HPDE6-E6E7 (cell line): Measurements from ENCODE around the gene GPR137C.

Experiments used
- DNase-seq: peaks from one replicate; pipeline ENCODE4 v3.0.0; 2011; ENCODE audit warnings: missing footprints; ENCODE audit errors: extremely low spot score

GPR137C gene, protein sequence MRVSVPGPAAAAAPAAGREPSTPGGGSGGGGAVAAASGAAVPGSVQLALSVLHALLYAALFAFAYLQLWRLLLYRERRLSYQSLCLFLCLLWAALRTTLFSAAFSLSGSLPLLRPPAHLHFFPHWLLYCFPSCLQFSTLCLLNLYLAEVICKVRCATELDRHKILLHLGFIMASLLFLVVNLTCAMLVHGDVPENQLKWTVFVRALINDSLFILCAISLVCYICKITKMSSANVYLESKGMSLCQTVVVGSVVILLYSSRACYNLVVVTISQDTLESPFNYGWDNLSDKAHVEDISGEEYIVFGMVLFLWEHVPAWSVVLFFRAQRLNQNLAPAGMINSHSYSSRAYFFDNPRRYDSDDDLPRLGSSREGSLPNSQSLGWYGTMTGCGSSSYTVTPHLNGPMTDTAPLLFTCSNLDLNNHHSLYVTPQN

DNA sequence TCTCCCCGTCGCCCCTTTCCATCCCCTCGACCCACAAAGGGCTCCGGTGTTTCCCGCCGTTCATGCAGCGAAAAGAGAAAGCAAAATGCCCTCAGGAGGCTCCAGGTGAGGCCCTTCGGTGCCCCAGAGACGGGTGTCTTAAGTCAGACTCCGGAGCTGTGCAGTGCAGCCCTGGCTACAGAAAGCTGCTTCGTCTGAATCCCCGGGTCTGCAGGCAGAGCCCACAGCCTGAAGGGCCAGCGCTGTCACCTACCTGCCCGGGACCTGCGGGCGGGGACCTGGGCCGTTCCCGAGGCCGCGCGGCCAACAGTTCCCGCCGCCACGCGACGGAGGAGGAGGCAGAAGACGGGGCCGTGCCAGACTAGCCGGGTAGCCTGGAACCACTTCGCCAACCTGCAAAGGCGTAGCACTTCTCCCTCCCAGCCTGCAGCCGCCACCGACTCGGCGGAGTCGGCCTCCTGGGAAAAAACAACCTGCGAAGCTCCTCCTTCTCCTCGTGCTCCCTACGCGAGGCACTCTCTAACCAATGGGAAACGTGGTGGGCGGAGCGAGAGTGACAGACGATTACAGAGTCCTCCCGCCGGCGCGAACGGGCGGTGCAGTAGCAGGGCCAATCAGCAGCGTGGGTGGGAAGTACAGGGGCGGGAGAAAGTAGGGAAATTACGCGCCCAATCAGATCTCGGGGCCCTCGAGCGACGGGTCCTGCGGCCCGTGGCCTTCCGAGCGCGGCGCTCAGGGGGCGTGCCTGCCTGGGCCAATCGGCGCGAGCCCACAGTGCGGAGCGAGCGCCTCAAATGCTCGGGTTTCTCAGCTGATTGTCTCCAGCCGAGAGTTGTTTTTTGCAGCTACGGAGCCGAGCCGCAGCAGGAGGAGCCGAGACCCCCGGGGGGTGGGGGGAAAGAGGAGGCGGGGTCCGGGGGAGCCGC is at the start of gene GPR137C, which contains the start of gene TXNDC16:
Gene GPR137C (plus strand): TSS at position 774 of the 926 bp plus-strand sequence. CDS start 312 bp downstream, outside the sequence.
Gene TXNDC16 (minus strand): TSS at position 443 of the 926 bp plus-strand sequence. CDS start 8,948 bp downstream, outside the sequence.
- peak; percentile 97 for DNase-seq

DNA sequence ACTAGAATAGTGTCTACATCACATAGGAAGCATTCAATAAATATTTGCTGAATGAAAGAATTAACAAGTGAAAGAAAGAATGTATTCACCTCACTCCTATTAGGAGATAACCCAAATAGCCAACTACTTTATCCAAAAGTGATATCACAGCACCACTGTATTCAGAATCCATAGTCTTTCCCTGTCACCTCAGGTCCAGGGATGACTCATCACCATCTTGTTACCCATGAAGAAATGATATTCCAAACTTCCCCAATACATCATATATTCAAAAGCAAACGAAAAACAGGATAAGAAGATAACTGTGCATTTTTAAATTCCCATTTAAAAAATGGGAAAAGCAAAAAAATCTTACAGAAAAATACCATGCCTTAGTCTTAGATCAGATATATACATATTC is 39.4 kb upstream of the GPR137C start:
- no peak for DNase-seq

DNA sequence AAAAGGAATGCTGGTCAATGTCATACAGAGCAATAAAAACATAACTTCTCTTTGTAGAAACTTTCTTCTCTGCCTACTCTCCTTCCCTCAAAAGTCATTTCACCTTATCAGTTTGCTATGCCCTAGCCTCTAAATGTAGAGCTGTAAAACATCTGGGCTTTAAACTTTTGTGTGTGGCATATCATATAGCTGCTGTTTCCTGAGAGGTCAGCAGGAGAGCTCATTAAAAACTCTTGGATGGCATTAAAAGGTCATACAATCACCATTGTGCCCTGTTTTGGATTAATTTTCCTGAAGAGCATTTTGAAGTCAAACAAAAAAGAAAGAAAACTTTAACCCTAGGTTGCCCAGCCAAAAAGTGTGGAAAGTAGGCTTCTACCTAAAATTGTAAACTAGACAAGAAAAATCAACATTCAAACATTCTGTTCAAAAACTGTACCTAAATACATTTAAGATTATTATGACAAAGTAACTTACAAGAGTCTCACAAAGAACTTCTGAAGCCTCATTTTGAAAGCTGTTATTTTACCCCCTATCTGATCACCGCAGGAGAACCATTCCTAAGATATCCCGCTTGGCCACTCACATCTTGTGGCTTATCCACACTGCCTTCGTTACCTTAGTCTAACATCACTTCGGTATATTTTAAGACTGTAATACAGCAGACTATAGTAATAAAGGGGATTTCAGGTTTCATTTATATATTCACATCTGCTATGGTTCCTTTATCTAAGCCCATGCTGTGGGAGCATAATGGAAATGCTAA is 38.4 kb upstream of the GPR137C start:
- DNase-seq: no peak

DNA sequence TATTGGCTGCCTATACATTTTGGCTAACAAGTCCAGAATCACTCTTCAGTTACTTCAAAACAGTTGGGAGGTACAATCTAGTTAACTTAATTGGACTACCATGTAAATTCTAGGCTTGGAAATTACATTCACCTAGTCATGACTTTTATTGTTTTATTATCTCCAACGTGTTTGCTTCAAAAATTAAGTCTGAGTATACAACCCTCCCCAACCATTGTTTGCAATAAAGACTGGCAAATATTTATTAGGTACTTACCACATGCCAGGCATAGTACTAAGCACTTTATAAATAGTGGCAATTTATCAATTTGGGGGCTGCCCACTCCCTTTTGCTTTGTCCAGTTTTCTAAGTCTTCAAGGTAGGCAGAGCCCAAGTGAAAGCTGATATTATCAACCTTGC is 30.6 kb upstream of the GPR137C start:
- DNase-seq: no peak

DNA sequence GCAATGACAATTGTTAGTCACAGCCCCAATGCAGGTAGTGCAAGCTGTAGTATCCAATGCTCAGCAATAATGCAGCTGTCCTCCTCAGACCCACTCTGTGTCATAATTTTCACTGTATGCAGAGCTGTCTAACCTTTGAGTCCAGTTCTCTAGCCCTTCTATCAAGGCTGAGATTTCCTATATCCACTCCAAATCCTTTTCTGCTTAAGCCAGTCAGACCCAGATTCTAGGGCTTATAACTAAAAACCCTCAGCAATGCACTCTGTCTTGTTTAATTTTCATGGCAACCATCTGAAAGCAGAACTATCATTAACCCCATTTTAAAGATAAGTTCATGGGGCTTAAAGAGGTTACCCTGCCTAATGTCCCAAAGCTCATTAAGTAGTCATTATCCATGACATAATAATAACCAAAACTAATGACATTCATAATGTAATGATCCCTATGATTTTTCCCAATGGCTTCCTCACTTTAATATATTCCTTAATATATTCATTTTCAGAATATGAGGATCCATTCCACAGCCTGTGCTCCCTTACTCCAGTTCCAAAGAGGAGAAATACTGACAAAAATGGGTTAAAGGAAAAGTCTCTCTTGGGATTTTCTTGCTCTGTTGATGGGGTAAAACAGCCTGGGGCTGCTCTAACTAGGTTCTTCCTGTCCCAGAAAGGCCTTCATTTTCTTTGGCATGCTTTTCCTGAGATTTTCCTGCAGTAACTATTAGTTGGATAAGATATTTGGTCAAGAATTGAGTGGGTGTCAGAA is 29.9 kb upstream of the GPR137C start:
- DNase-seq: no peak

DNA sequence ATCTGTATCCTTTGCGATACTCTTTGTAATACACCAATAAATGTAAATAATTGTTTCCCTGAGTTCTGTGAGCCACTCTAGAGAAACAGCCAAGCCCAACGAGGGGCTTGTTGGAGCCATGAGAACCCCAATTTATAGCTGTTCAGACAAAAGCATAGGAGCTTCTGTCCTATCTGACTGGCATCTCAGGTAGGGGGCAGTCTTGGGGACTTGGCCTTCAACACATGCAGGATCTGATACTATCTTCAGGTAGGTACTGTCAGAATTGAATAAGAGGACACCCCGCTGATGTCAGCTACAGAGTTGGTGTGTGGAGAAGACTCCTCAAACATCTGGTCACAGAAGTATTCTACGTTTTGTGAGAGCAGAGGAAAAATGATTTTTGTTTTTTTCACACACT is 25.6 kb upstream of the GPR137C start:
- no peak for DNase-seq

DNA sequence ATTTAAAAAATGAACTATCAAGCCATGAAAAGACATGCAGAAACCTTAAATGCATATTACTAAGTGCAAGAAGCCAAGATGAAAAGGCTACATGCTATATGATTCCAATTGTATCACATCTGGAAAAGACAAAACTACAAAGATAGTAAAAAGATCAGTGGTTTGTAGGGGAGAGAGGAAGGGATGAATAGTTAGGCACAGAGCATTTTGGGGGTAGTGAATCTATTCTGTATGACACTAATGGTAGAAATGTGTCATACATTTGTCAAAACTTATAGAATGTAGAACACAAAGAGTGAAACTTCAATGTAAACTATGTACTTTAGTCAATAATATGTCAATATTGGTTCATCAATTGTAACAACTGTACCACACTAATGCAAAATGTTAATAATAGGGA is 21.2 kb upstream of the GPR137C start:
- DNase-seq: no peak

DNA sequence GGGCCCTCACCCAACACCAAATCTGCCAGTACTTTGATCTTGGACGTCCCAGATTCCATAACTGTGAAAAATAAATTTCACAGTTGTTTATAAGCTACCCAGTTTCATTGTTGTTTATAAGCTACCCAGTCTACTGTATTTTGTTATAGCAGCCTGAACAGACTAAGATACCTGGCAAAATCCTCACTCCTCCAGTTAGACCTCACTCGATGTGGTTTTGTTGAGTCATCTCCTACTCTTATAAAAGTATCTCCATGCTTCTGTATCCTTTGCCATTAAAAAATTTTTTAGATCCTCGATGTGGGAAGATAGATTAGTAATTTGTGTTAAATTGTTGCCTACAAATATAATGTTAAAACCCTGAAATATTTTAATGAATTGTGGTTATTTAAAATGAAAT is 16.4 kb upstream of the GPR137C start:
- DNase-seq: no peak

DNA sequence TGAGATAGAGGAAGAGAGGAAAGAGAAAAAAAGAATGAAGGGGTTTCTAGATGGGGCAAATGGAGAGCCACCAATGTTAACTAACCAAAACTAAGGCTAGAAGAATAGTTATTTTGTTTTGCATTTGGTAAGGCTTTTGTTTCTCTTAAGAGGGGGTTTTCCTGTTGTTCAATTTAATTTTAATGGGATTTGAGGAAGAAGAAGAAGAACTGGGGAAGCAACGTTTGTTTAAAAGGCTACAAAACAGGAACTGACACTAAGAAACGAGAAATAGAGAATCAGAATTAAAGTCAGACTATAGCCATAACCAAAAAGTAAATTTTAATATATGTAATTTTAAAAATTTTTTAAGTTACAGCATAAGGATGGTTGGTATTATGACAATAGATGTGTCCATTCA is 14.0 kb upstream of the GPR137C start:
- DNase-seq: no peak

DNA sequence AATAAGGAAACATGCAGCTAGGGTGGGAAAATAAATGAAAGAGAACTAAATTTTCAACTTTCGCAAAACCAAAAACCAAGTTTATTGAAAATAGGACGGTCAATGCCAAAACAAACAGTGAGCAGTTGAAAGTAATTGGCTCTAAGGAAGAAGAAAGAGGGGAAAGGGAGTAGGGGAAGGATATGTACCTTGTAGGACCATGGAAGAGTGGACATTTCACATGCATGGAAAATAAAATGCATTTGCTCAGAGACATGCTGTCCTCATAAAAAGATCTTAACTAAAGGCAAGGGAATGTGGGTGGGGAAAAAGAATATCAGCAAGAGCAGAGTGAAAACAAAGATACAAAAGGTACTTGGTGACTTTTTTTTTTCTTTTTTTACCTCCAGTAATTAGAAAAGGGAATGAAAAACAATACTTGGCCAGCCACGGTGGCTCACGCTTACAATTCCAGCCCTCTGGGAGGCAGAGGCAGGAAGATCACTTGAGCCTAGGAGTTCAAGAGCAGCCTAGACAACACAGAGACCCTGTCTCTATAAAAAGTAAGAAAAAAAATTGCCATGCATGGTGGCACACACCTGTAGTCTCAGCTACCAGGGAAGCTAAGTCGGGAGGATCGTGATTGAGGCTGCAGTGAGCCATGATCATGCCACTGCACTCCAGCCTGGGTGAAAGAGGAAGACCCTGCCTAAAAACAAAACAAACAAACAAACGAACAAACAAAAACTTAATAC is 6.9 kb upstream of the GPR137C start:
- no peak for DNase-seq

DNA sequence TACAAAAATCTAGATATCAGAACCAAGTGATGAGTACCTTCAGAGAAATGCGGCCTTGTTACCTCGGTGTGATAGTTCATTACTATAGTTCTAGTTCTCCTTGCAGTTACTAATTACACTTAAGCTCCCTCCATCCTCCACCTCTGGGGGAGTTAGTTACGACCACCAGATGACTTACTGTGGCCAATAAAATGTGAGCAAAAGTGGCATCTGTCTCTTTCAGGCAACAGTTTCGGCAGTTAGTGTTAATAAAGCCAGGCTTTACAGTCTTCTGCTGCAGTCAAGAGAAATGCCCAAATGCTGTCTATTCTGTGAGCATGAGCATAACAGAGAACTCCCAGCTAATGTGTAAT is 6.3 kb upstream of the GPR137C start:
- DNase-seq: no peak

DNA sequence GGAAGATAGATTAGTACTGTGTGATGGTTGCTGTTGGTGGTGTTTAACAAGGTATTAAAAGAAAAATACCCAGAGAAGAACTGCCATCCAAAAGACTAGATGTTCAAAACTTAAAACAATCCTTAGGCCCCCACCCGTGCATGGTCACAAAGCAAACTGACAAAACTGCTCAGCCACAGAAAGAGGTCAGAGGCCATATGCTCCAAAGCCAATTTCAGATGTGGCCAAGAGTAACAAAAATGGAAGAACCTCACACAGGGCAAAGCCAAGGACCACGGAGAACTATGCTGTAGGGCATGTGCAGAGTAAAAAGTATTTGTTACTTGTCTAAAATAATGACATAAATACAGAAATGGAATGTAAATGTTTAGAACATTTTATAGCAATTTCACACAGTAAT is 5.6 kb upstream of the GPR137C start:
- DNase-seq: no peak

DNA sequence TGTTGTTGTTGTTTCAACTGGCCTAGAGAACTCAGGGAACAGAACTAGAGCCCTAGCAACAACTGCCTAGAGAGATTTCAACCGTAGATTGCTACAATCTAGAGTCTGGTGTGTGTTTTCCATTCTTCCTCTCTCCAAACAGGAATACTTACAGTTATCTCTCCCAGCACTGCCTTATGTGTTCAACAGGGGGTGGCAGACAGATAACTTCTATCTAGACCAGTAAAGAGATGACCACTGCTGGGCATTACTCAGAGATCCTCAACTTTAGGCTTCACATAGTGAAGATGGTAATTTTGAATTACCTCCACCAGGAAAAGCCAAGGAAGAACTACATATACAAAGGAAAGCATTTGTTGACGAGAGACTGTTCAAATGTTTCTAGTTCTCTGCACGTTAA is 5.1 kb upstream of the GPR137C start:
- DNase-seq: no peak

DNA sequence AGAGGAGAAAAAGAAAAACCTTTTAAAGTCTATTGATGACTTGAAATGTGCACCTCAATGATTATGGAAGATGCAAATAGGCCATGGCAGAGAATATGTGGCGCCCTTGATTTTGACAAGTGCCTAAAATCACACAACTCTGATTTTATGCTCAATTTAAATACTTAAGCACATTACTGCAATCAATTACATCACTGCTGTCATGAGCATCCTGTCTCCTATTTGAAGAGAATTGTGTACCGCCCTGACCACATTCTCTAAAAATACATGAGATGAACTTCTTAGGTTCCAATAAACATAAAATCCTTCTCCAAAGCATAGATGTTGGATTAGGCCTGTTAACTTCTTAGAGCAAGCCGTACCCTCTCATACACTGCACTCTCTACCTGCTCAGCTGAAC is 2.0 kb upstream of the GPR137C start:
- DNase-seq: no peak

DNA sequence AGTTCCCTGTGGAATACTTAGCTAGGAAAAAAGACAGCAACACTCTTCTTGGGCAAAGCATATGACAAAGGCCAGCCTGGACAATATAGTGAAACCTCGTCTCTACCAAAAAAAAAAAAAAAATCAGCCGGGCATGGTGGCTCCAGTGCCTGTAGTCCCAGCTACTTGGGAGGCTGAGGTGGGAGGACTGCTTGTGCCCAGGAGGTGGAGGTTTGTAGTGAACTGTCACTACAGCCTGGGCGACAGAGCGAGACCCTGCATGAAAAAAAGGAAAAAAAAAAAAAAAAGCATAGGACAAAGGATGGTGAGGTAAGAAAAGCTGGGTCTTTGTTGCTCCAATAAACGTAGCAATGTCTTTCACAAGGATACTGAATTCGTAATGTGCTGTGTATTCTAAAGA is 1.4 kb upstream of the GPR137C start:
- DNase-seq: no peak

DNA sequence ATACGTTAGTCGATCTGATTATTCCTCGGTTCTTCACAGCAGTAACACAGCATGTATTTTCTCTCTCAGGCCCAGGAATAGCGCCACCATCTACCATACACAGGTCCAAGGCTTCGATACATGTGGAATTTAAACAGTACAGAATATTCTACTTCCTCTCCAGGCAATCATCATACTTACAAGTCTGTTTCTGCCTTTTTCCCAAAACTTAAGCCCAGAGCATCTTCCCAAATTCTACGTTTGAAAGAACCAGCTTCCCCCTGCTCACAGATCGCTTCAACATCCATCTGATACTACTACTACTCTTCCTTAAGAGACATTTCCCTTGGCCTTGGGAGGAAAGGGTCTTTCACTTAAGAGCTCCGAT is 957 bp upstream of the GPR137C start:
- peak; percentile 16 for DNase-seq

DNA sequence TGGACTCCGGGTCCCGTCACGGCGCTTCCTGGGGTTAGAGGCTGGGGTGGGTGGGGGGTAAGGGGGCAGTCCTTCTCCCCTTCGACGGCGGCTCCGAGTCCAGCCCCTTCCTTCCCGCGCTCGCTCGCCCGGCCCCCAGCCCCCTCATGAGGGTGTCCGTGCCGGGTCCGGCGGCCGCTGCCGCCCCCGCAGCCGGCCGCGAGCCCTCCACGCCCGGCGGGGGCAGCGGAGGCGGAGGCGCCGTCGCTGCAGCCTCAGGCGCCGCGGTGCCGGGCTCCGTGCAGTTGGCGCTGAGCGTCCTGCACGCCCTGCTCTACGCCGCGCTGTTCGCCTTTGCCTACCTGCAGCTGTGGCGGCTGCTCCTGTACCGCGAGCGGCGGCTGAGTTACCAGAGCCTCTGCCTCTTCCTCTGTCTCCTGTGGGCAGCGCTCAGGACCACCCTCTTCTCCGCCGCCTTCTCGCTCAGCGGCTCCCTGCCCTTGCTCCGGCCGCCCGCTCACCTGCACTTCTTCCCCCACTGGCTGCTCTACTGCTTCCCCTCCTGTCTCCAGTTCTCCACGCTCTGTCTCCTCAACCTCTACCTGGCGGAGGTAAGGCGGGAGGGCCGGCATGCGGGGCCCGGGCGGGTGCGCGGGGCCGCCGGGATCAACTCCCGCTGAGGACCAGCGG is 500 bp downstream of the GPR137C start:
- peak; percentile 22 for DNase-seq

DNA sequence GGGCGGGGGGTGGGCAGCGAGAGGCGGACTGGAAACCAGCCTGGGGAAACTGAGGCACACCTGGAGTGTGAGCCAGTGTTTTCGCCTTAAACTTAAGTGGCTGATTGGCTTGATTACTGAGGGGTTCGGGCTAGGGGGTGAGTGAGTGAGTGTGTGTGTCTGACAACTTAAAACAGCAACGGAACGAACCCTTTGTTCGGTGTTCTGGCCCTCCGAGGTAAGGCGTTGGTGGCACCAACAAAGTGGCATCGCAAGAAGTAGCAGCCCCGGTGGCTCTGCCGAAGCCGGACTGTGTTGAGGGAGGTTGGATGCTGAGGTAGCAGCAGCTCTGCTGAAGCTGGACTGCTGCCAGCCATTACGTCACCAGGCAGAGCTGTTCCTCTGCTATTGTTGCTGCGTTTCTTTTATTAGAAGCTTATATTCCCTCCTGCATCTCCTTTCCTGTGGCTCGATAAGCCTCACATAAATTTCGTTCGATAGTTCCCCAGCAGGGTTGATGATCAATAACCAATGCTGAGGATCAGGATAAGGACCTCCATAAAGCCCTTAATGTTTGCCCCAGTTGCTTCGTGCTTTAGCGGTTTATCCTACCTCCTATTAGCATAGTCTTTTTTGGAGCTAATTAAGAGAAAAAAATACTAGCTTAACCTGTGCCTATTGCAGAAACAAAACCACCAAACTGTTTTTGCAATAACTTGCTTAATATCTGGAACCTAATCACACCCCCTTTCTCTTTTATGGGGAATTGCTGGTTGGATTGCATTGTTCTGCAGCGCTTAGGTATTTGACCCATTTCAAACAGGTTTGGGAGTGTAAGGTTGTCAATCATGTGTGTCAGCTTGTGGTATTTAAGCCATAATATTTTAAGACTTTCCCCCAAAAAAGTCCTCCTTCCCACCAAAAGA is 1.3 kb downstream of the GPR137C start:
- peak; percentile 76 for DNase-seq

DNA sequence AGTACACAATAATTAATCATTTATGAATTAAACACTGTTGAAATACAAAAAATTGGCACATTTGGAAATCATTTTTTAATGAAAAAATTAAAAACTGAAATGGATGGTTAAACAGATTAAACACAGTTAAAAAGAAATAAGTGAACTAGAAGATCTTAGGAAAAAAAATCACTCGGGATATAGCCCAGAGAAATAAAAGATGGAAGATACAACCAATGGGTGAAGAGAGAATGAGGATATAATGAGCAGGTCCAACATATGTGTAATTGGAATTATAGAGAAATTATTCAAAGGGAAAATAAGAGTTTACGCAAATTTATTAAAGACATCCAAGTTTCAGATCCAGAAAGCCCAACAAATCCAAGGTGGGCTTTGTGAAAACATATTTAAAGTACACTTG is 6.1 kb downstream of the GPR137C start:
- no peak for DNase-seq
